HTR-8/SVneo (cell line): ENCODE data around the gene OR1M1.

Source experiments
- DNase-seq: peaks from one replicate; pipeline ENCODE4 v3.0.0; 2011; ENCODE audit warnings: low spot score, mixed read lengths; ENCODE audit not compliant: insufficient read length
- FAIRE-seq: peaks from 2 replicates; lab custom pipeline; 2011; peaks lifted over from hg19 to GRCh38; lab: Jason Lieb, UNC

OR1M1 gene

DNA sequence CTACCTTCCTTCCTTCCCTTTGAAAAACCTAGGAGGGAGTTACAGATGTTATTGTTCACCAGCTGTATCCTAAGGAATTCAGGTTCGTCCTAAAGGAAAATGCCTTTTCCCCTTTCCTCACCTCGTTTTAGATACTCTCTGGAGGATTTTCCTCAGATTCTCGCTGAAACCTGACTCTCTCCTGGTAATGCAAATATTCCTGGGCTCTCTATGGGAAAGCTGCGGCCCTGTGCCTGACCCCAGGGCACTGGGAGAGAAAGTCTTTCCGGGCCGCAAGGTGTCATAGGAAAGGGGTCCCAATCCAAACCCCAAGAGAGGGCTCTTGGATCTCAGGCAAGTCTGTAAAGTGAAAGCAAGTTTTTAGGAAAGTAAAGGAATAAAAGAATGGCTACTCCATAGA is 13.1 kb upstream of the OR1M1 start:
- DNase-seq (no peak), FAIRE-seq (no peak)

DNA sequence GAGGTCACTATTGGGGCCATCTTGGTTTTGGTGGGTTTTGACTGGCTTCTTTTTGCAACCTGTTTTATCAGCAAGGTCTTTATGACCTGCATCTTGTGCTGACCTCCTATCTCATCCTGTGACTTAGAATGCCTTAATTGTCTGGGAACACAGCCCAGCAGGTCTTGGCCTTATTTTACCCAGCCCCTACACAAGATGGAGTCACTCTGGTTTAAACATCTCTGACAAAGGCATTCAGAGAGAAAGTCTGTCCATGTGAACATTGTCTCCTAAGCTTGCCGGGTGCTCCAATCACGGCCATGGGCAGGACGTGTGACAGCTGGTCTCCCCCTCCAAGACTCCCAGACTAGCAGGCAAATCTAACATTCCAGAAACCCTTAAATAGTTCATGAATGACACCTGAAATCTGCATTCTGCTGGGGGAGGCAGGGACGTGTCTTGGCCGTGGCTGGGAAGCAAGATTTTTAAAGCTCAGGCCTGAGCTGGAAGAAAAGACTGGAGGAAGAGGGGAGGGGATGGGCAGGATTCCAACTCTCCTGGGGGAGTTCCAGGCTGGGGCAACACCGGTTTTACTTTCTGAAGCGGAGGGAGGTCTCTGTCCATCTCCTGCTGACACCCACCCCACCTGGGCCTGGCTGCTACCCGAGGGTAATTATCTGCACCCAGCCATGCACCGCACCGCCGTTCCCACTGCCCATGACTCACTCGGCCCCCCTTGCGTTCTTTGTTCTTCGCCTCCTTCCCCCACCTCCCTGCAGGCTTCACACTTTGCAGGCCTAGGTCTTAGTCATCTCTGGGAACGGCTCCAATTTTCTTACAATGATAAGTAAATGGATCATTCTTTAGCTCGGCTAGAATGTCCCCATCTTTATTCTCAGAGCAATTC is 11.6 kb upstream of the OR1M1 start:
- FAIRE-seq (peak; percentile 94), DNase-seq (peak; percentile 99)

DNA sequence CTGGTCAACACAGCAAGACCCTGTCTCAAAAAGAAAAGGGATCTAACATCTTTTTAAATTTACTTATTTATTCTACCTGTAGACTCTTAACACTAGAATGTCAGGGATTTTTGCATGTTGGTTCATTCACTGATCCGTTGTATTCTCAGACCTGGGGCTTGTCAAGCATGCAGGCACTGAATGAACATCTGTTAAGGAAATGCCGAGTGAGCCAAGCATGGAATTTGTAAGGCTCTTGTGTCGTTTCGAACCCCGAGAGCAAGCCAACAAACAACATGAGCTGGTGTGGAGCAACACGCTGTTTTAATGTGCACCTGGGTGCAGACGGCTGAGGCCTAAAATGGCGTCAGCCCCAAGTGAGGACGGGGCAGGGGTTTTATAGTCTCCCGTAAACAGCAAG is 10.0 kb upstream of the OR1M1 start:
- FAIRE-seq, result no peak
- DNase-seq, result no peak

DNA sequence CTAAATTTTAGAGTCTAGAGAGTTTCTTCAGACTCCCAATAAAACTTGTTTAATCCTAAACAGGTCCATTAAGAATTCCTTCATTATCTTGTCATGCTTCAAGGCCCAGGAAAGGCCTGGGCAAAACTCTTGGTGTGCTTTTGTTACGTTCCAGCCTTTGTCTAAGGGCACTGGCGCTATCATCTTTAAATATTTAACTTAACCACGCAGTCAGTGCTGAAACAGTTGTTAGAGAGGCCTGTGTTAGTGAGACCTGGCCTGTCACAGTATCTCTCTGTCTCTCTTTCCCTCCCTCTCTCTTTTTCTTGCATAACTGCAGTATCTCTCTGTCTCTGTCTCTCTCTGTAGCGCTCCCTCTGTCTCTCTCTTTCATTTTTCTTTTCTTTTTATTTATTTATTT is 8.2 kb upstream of the OR1M1 start:
- DNase-seq (no peak), FAIRE-seq (no peak)

DNA sequence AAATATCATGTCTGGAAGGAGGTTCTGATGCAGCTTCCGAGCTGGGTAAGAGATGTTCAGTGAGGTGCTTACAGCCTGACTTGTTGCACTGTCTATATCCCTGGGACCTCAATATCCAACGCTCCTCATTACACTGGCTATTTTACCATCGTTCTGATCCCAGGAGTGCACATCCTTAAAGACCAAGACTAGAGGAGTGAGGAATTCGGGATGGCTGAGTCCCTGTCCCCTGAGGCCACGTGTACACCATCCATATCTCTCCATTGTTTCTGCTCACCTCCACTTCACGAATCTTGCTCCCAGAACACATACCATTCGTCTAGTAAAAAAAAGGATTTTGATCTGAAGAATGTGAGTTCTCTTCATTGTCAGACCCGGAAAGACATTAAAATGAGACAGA is 20.5 kb downstream of the OR1M1 start, which contains the start of gene OR7G2:
Gene OR7G2, minus strand, starts transcription at position 101 of the 400 bp plus-strand sequence. CDS start 4,232 bp downstream, outside the sequence.
- no peak for FAIRE-seq
- DNase-seq, result no peak

DNA sequence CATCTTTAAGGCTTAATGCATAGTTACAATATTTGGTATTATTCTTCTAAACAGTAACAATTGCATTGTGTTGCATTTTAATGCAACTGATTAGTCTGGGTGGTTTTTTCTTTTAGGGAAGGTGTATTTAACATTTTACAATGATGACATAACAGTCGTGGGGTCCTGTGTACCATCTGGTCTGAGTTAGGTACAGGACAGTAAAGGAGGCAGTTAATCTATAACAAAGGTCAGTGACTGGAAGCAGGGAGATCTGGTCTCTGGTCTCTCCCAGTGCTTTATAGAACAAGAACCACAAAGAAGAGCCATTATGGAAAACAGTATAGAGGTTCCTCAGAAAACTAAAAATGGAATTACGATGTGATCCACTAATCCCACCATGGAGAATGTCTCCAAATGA is 23.1 kb downstream of the OR1M1 start:
- DNase-seq (no peak), FAIRE-seq (no peak)

DNA sequence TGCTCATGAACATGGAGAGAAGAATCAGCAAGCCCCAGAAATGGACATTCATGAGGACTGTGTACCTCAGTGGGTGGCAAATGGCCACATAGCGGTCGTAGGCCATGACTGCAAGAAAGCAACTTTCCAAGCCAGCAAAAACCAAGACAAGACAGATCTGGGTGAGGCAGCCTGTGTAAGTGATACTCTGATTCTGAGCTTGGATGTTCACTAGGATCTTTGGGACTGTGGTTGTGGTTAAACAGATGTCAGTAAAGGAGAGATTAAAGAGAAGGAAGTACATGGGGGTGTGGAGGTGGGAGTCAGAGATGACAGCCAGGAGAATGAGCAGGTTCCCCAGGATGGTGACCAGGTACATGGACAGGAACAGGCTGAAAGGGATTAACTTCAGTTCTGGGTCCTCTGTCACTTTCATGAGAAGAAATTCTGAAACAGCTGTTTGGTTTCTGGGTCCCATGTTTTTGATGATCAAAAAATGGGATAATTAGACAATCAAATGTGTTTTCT is 28.5 kb downstream of the OR1M1 start, which contains the start of gene OR7G1:
Gene OR7G1, minus strand, starts transcription at position 457 of the 507 bp plus-strand sequence. Its CDS starts 0 bp downstream, at position 457.
- no peak for FAIRE-seq

DNA sequence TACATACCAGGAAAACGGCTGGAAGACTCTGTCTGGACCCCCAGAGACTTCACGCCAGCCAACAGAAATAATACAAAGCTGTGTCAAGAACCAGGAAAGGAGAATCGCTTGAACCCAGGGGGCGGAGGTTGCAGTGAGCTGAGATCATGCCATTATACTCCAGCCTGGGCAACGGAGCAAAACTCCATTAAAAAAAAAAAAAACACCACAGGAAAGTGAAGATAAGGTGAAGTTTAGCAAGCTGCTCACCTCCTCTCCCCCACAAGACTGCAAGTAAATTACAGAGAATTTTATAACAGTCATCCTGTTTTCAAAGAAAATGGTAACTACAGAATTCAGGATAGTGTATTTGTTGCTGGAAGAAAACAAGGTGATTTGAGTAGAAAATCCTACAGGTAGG is 29.7 kb downstream of the OR1M1 start:
- FAIRE-seq (no peak), DNase-seq (no peak)

More for the DNA sequence above, 28.5 kb downstream of the OR1M1 start, which contains the start of gene OR7G1:
- DNase-seq, result no peak

DNA sequence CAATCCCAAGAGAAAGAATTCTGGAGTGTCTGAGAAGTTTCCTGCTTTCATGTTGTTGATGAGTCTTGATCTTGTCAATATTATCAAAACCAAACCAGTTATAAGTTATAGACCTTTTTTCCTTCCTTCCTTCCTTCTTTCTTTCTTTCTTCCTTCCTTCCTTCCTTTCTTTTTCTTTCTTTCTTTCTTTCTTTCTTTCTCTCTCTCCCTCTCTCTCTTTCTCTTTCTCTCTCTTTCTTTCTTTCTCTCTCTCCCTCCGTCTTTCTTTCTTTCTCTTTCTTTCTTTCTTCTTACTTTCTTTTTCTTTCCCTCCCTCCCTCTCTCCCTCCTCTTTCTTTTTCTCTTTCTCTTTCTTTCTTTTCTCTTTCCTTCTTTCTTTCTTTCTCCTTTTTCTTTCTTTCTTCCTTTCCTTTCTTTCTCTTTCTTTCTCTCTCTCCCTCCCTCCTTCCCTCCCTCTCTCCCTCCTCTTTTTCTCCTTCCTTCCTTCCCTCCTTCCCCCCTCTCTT is 40.1 kb downstream of the OR1M1 start, which contains the start of gene OR7G3:
Gene OR7G3, minus strand, starts transcription at position 51 of the 506 bp plus-strand sequence. Its CDS starts 0 bp downstream, at position 51.
- DNase-seq (no peak), FAIRE-seq (no peak)

DNA sequence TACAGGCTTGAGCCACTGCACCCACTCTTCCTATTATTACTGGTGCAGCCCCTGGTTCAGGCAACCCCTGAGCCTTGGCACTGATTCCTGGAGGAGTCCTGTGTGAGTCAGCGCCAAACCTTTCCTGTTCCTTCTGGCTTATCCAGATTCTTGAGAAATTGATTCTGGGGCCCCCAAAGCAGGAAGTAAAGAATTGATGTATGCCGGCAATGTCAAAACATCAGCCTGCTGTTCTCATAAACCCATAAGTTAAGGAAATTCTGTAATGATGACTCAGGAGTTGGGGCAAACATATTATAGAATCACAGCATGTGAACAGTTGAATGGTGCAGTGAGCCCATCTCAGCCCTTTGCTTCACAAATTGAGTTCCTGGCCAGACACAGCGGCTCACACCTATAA is 41.3 kb downstream of the OR1M1 start:
- DNase-seq (peak; percentile 72), FAIRE-seq (no peak)

DNA sequence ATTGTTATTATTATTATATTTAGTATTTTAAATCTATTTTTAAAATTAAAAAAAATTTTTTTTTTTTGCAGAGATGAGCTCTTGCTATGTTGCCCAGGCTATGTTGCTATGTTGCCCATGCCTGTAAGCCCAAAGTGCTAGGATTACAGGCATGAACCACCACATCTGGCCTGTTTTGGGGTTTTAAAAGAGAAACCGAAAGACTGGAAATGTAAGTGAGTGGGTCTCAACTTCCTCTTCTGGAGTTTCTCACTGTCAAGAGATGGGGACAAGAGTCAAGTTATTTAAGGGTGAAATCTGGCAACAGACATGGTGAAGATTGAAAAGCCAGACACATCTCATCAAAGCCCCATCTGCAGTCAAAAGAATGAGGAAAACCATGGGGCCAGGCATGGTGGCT is 44.1 kb downstream of the OR1M1 start:
- DNase-seq, result no peak
- FAIRE-seq, result no peak

DNA sequence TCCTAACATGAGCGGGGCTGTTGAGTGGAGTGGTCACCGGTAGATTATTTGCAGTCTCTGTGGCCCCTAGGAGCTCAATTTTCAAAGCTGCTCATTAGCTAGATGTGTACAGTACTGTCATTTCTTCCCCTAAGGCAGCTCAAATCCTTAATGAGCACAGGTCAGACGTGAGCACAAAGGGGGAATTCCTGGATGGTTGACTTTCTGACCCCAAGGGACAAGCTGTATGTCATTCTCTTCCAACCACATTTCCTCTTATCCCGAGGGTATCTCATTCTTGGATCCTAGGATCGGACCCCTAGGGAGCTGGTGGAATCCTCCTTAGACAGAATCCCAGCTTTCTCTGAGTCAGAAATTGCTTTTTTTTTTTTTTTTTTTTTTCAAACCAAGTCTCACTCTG is 45.6 kb downstream of the OR1M1 start:
- FAIRE-seq (peak; percentile 33), DNase-seq (peak; percentile 23)

DNA sequence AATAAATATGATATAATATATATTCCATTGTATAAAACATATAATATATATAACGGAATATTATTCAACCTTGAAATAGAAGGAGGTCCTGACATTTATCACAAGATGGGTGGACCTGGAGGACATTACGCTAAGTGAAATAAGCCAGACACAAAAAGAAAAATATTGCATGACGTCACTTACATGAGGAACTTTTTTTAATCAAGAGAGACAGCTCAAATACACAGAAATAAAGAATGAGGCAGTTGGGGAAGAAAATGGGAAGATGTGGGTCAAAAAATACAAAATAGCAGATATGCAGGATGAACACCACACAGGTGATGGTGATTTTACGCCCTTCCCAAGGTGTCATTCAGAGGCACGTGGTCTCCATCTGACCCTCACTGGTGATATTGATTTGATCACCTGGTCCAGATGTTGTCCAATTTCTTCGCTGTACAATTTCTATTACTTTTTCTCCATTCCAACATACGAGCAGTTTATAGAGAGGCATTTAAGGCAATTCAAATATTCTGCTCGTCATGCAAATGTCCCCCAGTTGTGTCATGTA is 52.8 kb downstream of the OR1M1 start:
- DNase-seq, result no peak
- FAIRE-seq, result no peak

DNA sequence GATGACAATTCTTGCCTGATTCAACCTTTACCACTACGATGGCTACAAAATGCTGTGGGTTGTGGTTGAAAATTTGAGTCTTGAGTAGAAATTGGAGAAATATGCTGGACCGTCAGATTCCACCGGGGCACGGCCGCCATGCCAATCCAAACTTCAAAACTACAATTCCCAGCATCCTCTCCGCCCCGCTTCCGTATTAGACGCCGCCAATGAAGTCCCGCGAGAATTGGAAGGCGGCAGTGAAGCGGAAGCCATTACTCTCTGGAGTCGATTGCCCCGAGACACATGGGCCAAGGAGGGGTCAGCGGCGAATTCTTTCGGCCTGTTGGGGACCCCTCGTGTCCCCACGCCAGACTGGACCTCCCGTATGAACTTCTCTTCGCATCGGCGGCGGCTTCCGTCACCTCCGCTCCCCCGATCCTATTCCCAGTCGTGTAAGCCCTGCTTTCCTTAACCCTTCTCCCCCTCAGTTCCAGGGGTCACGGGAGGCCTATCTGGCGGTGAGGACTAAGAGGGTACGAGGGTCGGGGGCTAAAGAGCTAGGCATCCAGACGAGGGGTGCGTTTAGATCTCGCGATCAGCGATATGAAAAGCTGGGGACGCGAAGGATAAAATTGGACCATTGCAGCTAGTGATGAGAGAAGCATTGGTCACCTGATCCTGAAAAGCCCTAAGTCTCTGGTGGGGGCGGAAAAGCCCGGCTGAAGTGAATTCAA is 53.5 kb downstream of the OR1M1 start, which contains the start of gene ZNF317:
Gene ZNF317, plus strand, starts transcription at position 239 of the 716 bp plus-strand sequence. CDS start 15,620 bp downstream, outside the sequence.
- FAIRE-seq, result peak; percentile 16
- DNase-seq, result peak; percentile 89

DNA sequence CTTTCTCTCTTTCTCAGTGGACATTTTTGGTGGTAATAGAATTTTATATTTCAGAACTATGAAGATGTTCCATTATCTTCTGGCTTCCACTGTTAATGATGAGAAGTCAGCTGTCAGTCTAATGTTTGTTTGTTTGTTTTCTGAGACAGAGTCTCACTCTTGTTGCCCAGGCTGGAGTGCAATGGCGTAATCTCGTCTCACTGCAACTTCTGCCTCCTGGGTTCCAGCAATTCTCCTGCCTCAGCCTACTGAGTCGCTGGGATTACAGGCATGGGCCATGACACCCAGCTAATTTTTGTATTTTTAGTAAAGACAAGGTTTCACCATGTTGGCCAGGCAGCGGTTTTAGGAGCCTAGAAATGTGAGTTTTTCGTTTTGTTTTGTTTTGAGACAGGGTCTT is 58.1 kb downstream of the OR1M1 start:
- no peak for DNase-seq
- no peak for FAIRE-seq
